Activated T-cell treated with anti-CD3 and anti-CD28 coated beads, Interleukin-2, amount 50 U/mL, for 24 hours (primary cell): ENCODE results near the gene DOCK1.

Experiments
- DNase-seq: peaks from one replicate; pipeline ENCODE4 v3.0.0-alpha.2; 2020
- H3K27ac Mint-ChIP-seq: 2 replicates; pipeline ENCODE4 v1.8.0; 2020; ENCODE audit warnings: mild to moderate bottlenecking, mixed read lengths
- H3K27me3 Mint-ChIP-seq: 2 replicates; pipeline ENCODE4 v1.8.0; 2020; ENCODE audit warnings: mixed read lengths
- H3K36me3 Mint-ChIP-seq: 2 replicates; pipeline ENCODE4 v1.8.0; 2020; ENCODE audit warnings: low read depth, mixed read lengths
- H3K4me1 Mint-ChIP-seq: 2 replicates; pipeline ENCODE4 v1.8.0; 2020; ENCODE audit warnings: low read depth, mixed read lengths
- H3K4me3 Mint-ChIP-seq: 2 replicates; pipeline ENCODE4 v1.8.0; 2020; ENCODE audit warnings: mild to moderate bottlenecking, moderate library complexity, mixed read lengths
- H3K9me3 Mint-ChIP-seq: 2 replicates; pipeline ENCODE4 v1.8.0; 2020; ENCODE audit warnings: mixed read lengths

Gene DOCK1

DNA sequence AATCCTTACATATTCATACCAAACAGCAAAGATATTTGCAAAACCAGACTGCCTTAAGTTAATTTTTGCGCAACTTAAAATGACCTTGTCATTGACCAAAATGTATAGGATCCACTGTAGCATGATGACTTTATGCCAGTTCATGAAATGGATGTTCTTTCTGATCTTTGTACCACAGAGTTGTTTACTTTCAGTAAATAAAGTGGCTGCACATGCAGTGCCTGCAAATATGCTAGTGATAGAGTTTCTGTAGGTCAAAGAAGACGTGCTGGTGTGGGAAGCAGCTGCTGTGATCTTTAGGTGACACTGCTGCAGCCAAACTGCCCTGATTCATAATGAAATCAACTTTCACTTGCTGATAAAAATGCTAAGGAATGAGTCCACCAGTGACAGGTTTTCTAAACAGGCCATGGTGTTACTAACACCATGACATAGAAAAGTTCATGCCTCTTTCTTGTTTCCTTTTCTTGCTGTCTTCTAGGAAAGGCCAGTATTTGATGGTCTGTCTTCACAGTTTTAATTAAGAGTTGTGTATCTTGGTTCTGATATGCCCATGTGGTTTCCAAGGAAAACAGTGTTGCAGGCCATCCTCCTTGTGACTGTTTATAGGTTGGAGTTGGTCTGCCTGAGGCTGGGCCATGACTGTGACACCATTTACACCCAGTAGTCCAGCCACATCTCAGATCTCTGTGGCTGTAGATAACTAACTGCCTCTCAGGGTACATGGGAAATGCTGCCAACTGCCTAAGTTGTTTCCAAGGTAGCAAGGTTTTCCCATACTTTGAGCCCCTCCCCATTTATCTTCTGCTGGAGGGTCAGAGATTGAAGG lies 228.7 kb downstream of the DOCK1 start:
- no peak overlapping the region for H3K4me3 Mint-ChIP-seq
- no peak for DNase-seq
- H3K36me3 Mint-ChIP-seq: no peaks in the 10 kb centered on the region
- no peaks in the 10 kb centered on the region for H3K9me3 Mint-ChIP-seq
- H3K27ac Mint-ChIP-seq: no peak overlapping the region
- no peaks in the 10 kb centered on the region for H3K27me3 Mint-ChIP-seq
- no peaks in the 10 kb centered on the region for H3K4me1 Mint-ChIP-seq

DNA sequence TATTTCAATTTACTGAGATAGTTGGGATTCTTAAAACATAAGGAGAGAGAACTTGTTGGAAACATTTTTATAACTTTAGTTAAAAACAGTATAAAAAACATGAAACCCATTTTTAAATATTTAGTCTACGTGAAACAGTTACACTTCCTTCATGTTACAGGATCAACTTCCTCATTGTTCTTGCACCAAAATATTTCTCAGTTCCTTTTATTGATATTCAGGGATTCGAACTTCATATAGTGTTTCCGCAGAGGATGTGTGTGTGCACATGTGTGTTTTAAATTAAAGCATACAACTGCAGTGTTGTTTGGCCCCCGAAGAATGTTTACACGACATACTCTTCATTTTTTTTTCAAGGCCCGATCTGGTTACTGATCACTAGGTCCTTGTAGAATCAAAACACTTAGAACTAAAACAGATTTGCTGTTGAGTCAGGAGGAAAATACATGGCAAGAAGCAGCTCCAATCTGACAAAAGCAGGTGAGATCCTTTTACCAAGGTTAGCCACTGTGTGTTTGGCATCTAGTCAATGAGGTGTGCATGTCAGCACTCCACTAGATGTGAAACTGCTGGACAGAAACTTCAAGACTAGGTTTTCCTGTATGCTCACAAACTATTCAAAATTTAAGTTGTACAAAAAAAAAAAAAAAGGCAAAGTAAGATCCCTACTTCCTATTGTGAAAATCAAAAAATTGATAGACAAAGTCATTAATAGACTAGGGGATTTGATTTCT lies 230.8 kb downstream of the DOCK1 start:
- no peaks in the 10 kb centered on the region for H3K4me1 Mint-ChIP-seq
- DNase-seq: no peak

DNA sequence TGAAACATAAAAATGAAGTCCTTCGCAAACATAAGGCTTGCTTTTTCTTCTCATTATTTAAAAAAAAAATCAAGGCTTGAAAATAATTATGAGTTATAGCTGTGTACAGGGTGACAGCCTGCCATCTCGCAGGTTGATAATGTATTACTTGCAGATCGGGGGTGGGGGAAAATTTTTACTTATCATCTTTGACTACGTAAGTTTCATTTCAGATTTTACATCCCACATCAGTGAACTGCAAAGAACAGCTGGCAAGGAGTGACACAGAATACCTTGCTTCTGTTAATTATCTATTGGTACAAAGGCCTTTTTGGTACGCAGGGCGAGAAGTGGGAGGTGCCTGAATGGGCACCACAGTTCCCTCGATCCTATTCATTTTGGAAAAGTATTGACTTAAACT lies 232.2 kb downstream of the DOCK1 start:
- H3K27me3 Mint-ChIP-seq: no peaks in the 10 kb centered on the region

More for the DNA sequence above, 230.8 kb downstream of the DOCK1 start:
- Mint-ChIP-seq H3K27me3 (no peaks in the 10 kb centered on the region), H3K27ac (no peak overlapping the region), H3K4me3 (no peak overlapping the region), H3K9me3 (no peaks in the 10 kb centered on the region), H3K36me3 (no peaks in the 10 kb centered on the region)

DNA sequence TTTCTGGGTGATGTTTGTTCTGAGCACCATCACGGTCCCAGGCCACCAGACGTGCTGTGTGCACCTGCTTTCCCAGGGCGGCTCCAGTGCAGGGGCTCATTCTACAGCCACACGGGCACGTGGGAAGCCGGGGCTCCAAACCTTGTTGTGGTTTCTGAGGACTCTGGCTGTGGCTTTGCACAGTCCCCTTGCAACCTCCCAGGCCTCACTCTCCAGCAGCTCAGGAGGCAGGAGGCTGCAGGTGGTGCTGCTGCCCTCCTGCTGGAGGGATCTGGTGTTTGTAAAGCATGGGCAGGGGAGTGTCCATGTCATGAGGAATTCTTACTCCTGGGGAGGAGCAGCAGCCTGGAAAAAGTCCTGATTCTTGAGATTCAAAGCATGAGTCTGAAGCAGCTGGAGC lies 236.9 kb downstream of the DOCK1 start:
- Mint-ChIP-seq H3K4me3 (no peak overlapping the region), H3K36me3 (no peaks in the 10 kb centered on the region), H3K27me3 (peaks cover 3% of the 10 kb centered on the region), H3K9me3 (no peaks in the 10 kb centered on the region), H3K4me1 (no peaks in the 10 kb centered on the region), H3K27ac (no peak overlapping the region)
- DNase-seq: no peak

More for the DNA sequence above, 232.2 kb downstream of the DOCK1 start:
- no peaks in the 10 kb centered on the region for H3K36me3 Mint-ChIP-seq
- H3K4me3 Mint-ChIP-seq: no peak overlapping the region
- H3K4me1 Mint-ChIP-seq: no peaks in the 10 kb centered on the region
- H3K9me3 Mint-ChIP-seq: no peaks in the 10 kb centered on the region
- H3K27ac Mint-ChIP-seq: no peak overlapping the region
- no peak for DNase-seq

DNA sequence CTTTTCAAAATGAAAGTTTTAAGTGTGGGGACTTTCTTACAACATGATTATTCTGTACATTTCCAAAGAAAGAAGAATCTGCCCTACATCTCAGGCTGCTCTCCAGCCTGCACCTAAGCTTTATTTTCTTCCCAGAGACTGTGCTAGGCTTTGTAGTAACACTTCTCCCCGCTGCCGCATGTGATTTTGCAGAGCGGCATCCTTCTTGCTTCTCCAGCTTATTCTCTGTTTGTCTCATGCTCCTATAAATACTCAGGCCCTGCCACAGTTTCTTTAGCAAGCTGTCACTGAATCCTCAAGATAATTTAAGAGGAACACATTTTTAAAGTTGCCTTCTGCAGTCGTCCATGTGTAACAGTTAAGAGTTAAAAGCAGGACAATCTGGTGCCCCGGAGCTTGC lies 237.6 kb downstream of the DOCK1 start:
- no peaks in the 10 kb centered on the region for H3K9me3 Mint-ChIP-seq
- no peak overlapping the region for H3K27ac Mint-ChIP-seq

DNA sequence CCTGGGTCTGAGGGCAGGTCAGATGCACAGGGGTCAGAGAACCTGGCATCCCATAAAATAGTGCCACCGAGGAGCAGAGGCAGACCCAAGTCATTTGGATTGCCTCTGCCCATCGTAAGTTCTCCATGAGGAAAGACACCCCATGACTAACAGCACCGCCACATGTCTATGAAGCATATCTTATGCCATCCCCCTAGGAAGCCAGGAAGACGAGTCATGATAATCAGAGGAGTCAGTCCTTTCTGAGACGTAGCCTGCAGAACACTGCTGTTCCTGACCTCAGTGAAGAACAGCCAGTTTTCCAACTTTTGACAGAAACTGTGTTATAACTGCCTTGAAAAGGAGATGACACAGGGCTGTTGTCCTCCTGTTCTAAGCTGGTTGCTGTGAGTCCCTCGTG lies 239.9 kb downstream of the DOCK1 start:
- Mint-ChIP-seq H3K4me3 (no peak overlapping the region), H3K36me3 (no peaks in the 10 kb centered on the region), H3K27ac (no peak overlapping the region), H3K9me3 (no peaks in the 10 kb centered on the region), H3K4me1 (peaks cover 4% of the 10 kb centered on the region), H3K27me3 (peaks cover 3% of the 10 kb centered on the region)
- DNase-seq: no peak

More for the DNA sequence above, 237.6 kb downstream of the DOCK1 start:
- Mint-ChIP-seq H3K27me3 (peaks cover 3% of the 10 kb centered on the region), H3K4me3 (no peak overlapping the region), H3K36me3 (no peaks in the 10 kb centered on the region), H3K4me1 (no peaks in the 10 kb centered on the region)
- DNase-seq: no peak

DNA sequence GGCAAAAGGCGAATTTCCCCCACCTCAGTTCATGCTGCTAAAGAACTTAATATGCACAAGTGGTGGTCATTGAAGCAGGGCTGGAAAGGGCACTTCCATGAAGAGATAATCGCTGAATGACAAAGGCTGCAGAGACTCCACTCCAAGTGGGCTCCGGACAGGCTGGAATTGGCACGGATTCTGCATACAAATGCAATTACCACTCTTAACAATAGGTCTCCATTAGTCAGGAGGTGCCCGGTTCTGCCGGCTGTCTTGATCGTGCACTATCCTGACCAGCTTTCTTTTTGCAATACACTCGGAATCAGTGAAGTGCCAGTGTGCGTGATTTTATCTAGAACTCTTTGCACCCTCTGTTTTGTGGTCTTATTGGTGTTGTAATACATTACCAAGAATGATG lies 241.4 kb downstream of the DOCK1 start:
- Mint-ChIP-seq H3K27ac (no peak overlapping the region), H3K9me3 (no peaks in the 10 kb centered on the region), H3K4me3 (no peak overlapping the region), H3K27me3 (peaks cover 3% of the 10 kb centered on the region), H3K4me1 (peaks cover 4% of the 10 kb centered on the region), H3K36me3 (no peaks in the 10 kb centered on the region)
- DNase-seq: no peak

DNA sequence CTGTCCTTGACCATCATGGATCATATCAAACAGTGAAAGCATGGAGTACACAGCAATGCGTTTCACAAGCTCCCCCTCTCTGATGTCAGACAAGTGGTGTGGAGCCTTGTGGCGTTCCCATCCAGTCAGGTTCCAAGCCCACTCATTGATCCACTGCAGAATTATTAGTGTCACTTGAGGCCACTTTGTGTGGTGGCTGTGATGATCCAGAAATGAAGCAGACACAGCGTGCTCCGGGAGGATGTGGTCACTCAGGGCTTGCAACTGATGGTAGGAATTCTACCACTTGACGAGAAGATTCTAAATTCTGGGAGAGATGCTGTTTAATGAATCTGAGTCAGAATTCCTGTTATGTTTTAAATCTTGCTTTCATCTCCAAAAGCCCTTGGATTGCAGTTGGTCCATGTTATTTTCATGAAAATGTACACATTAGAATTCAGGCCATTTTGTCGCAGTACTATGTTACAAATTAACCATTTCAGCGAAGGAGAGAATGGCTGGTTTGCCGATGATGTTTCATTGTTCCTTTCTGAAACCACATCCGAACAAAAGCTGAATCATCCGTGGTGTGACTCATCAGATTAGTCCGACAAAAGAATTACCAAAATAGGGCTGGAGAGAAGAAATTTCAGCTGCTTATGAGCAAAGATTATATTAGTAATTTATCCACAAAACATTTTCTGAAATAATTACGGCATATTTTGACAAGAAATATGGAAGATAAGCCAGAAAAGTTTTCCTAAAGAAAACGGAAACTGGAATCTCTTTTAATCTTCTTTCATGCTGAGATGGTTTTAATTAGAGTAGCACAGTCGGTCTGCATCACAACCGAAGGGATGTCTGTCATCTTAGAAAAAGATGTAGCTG lies 243.1 kb downstream of the DOCK1 start:
- Mint-ChIP-seq H3K27ac (no peak overlapping the region), H3K9me3 (no peaks in the 10 kb centered on the region), H3K36me3 (no peaks in the 10 kb centered on the region), H3K4me3 (no peak overlapping the region), H3K27me3 (peaks cover 3% of the 10 kb centered on the region), H3K4me1 (peaks cover 4% of the 10 kb centered on the region)
- no peak for DNase-seq

DNA sequence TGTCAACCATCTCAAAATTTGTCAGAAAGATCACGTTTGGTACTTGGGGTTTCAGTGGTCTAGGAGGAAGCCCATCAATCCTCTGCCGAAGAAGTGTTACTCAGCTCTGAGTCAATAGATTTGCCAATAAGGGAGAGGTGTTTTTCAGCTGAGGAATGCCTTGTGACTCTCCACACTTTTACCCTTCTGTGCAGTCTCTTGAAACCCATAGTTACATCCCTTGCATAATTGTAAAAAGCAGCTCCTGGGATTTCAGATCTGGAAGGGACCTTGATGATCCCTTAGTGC lies 243.6 kb downstream of the DOCK1 start:
- H3K36me3 Mint-ChIP-seq: no peaks in the 10 kb centered on the region
- no peak overlapping the region for H3K4me3 Mint-ChIP-seq
- peaks cover 3% of the 10 kb centered on the region for H3K27me3 Mint-ChIP-seq
- H3K4me1 Mint-ChIP-seq: peaks cover 4% of the 10 kb centered on the region
- no peaks in the 10 kb centered on the region for H3K9me3 Mint-ChIP-seq
- no peak overlapping the region for H3K27ac Mint-ChIP-seq
- no peak for DNase-seq

DNA sequence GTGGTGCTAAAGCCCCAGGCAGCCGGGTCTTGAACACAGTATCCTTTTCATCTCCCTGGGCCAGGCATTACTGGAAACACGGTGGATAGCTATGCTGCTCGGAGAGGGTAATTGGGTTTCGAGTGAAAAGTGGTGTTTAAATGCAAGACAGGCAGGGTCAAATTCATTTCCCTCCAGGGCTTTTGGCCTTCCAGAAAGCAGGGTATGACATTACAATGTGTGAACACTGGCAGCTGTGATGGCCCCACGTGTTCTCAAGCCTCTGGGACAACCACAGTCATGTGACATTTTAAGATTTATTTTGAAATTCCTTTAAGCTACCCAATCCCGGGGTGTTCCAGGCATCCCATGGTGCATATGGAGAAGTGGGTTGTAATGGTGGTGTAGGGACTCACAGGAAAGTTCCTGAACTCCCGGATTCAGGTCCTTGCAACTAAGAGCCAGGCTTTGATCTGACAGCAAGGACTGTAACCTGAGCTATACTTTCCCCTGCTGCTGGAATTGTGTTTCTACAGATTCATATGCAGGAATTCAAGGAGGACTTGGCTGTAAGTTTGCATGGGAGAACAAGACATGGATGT lies 244.4 kb downstream of the DOCK1 start:
- peaks cover 4% of the 10 kb centered on the region for H3K4me1 Mint-ChIP-seq
- H3K4me3 Mint-ChIP-seq: no peak overlapping the region
- peaks cover 3% of the 10 kb centered on the region for H3K27me3 Mint-ChIP-seq
- DNase-seq: no peak
- no peaks in the 10 kb centered on the region for H3K36me3 Mint-ChIP-seq
- no peak overlapping the region for H3K27ac Mint-ChIP-seq
- no peaks in the 10 kb centered on the region for H3K9me3 Mint-ChIP-seq

DNA sequence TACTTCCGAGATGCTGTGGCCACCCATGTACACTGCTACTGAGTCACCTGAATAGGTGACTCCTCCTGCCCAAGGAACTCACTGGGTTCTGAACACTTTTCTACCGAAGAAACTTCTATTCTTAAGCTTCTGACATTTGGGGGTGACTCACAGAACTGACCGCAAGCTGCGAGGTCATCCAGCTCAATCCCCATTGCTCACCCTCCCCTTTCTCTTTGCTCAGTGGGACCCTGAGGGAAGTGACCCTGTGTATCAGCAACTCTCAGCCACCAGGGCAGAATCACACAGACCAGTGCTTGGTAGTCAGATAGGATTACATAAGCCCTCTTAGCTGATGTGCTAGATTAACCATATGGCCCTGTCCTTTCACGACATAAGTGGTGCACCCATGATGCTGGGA lies 244.9 kb downstream of the DOCK1 start:
- H3K9me3 Mint-ChIP-seq: no peaks in the 10 kb centered on the region
- no peak overlapping the region for H3K4me3 Mint-ChIP-seq
- H3K4me1 Mint-ChIP-seq: peaks cover 4% of the 10 kb centered on the region
- DNase-seq: no peak
- H3K27ac Mint-ChIP-seq: no peak overlapping the region
- H3K36me3 Mint-ChIP-seq: no peaks in the 10 kb centered on the region
- peaks cover under 1% of the 10 kb centered on the region for H3K27me3 Mint-ChIP-seq

DNA sequence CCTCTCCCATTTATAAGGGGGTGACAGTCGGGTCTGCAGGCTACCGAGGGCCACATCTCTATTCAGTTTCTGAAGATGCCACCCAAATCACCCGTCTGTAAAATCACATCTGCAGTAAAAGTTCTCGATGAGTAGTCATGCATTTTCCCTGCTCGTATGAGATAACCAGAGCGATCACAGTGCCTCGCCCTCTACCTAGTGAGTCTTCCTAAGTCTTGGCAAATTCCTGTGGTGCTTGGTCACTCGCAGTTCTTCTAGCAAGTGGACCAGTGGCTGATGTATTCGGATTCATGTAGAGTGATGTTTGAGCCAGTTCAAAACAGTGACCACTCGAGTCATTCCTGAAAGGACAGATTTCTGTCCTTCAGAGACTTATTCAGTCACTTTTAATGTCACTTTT lies 246.3 kb downstream of the DOCK1 start:
- DNase-seq: no peak
- Mint-ChIP-seq H3K36me3 (no peaks in the 10 kb centered on the region), H3K9me3 (no peaks in the 10 kb centered on the region), H3K4me1 (peaks cover 4% of the 10 kb centered on the region), H3K27ac (no peak overlapping the region), H3K4me3 (no peak overlapping the region), H3K27me3 (no peaks in the 10 kb centered on the region)

DNA sequence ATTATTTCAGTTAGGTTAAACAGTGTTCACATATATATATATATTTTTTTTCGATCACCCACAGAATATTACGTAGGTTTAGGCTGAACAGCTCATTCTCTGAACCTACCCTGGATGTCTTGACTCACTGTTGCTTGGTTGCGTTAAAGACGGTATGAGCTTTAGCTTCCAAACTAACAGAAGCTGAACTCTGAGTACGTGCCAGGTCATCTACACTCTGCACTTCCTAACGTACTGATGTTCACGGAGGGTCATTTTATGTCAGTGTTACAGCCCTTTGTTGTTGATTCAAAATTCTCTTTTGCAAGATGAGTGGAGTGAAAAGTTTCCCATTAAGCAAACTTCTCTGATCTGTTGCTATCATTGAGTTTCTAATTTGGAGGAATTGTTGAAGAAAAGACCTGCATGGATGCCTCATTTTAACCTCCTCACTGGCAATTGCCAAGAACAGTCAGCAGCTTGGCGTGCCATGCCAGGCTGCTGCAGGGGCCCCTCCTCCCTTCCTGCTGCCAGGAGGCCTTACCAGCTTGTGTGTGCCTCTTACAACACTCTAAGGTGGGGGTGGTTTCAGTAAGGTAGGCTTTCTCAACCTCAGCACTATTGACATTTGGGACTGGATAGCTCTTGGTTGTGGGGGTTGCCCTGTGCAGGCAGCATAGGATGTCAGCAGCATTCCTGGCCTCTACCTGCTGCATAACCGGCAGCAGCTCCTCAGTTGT lies 246.9 kb downstream of the DOCK1 start:
- H3K27ac Mint-ChIP-seq: no peak overlapping the region
- no peaks in the 10 kb centered on the region for H3K36me3 Mint-ChIP-seq
- H3K9me3 Mint-ChIP-seq: no peaks in the 10 kb centered on the region
- no peak for DNase-seq
- no peak overlapping the region for H3K4me3 Mint-ChIP-seq
- H3K27me3 Mint-ChIP-seq: no peaks in the 10 kb centered on the region
- peaks cover 4% of the 10 kb centered on the region for H3K4me1 Mint-ChIP-seq

DNA sequence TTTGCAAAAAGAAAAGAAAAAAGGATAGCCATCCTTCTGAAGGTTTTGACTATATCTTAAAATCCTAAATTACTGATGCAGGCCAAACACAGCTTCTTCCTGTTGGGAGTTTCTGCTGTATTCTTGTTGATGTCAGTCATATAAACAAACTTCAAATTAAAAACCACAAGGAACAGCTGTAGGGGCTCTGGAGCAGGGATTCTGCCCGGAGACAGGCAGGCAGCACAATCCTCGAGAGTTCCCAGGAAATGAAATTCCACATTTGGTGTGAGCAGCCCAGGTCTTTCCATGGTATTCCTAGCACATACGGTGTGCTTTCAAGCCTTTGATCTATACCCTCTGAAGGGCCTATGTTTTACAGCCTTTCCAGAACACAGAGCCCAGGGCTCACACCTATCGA lies 248.0 kb downstream of the DOCK1 start:
- Mint-ChIP-seq H3K27ac (no peak overlapping the region), H3K4me1 (peaks cover 3% of the 10 kb centered on the region), H3K36me3 (no peaks in the 10 kb centered on the region), H3K27me3 (no peaks in the 10 kb centered on the region), H3K4me3 (no peak overlapping the region), H3K9me3 (no peaks in the 10 kb centered on the region)
- DNase-seq: no peak
